HUES48 (cell line): ENCODE results near the gene MSI2.

Source experiments
- H3K27ac ChIP-seq: one replicate; pipeline ENCODE4 v1.7.0; 2013; ENCODE audit warnings: low read depth, low read length, inconsistent platforms
- H3K27me3 ChIP-seq: 2 replicates; pipeline ENCODE4 v1.6.1; 2013; ENCODE audit warnings: mild to moderate bottlenecking, low read length; ENCODE audit not compliant: control insufficient read depth, insufficient read depth
- H3K36me3 ChIP-seq: 2 replicates; pipeline ENCODE4 v1.6.1; 2013; ENCODE audit warnings: low read length; ENCODE audit not compliant: control insufficient read depth, insufficient read depth
- H3K4me1 ChIP-seq: 2 replicates; pipeline ENCODE4 v1.6.1; 2013; ENCODE audit warnings: mild to moderate bottlenecking, low read length; ENCODE audit not compliant: control insufficient read depth, insufficient read depth
- H3K4me3 ChIP-seq: 2 replicates; pipeline ENCODE4 v1.5.1; 2013; ENCODE audit warnings: mild to moderate bottlenecking, low read depth, low read length
- H3K9ac ChIP-seq: 2 replicates; pipeline ENCODE4 v1.6.1; 2013; ENCODE audit warnings: mild to moderate bottlenecking, low read depth, low read length, moderate library complexity
- H3K9me3 ChIP-seq: 2 replicates; pipeline ENCODE4 v1.6.1; 2013; ENCODE audit warnings: low read length; ENCODE audit not compliant: control insufficient read depth, insufficient read depth

MSI2 gene

GRCh38 chr17:57623620-57624019, 367.3 kb downstream of the MSI2 start:
- Histone ChIP-seq H3K4me3 (no peak overlapping the region), H3K27me3 (no peaks in the 10 kb centered on the region), H3K9me3 (no peaks in the 10 kb centered on the region), H3K9ac (no peak overlapping the region), H3K27ac (no peak overlapping the region), H3K4me1 (no peaks in the 10 kb centered on the region), H3K36me3 (peaks cover 10% of the 10 kb centered on the region)

GRCh38 chr17:57624386-57624785, 368.1 kb downstream of the MSI2 start:
- Histone ChIP-seq H3K4me1 (no peaks in the 10 kb centered on the region), H3K27ac (no peak overlapping the region), H3K27me3 (no peaks in the 10 kb centered on the region), H3K4me3 (no peak overlapping the region), H3K9me3 (no peaks in the 10 kb centered on the region), H3K9ac (no peak overlapping the region), H3K36me3 (peaks cover 10% of the 10 kb centered on the region)

GRCh38 chr17:57625511-57625910, 369.2 kb downstream of the MSI2 start:
- no peak overlapping the region for H3K9ac ChIP-seq
- peaks cover 8% of the 10 kb centered on the region for H3K36me3 ChIP-seq
- no peaks in the 10 kb centered on the region for H3K9me3 ChIP-seq
- H3K4me1 ChIP-seq: no peaks in the 10 kb centered on the region
- H3K4me3 ChIP-seq: no peak overlapping the region
- no peaks in the 10 kb centered on the region for H3K27me3 ChIP-seq
- H3K27ac ChIP-seq: no peak overlapping the region

DNA sequence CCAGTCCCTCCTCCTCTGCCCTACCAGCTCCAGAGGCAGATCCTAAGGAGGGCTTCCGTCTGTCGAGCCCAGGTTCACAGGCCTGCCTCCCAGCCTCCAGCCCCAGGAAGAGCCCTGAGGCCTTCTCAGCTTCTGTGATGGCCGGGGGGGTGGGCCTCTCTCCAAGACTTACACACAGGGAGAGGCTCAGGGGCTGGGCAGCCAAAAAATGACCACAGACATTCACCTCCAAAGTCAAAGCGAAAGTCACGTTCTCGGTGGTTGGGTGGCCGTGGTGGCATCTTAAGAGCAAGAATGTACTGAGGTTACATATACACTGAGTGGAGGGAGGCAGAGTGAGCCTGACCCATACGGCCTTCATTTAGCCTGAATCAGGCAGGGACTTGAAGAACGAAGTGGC, 369.6 kb downstream of the MSI2 start:
- Histone ChIP-seq H3K4me1 (no peaks in the 10 kb centered on the region), H3K36me3 (peaks cover 8% of the 10 kb centered on the region; the same call in 1 of the 2 replicates), H3K27me3 (no peaks in the 10 kb centered on the region), H3K9ac (no peak overlapping the region), H3K9me3 (no peaks in the 10 kb centered on the region), H3K4me3 (no peak overlapping the region), H3K27ac (no peak overlapping the region)

DNA sequence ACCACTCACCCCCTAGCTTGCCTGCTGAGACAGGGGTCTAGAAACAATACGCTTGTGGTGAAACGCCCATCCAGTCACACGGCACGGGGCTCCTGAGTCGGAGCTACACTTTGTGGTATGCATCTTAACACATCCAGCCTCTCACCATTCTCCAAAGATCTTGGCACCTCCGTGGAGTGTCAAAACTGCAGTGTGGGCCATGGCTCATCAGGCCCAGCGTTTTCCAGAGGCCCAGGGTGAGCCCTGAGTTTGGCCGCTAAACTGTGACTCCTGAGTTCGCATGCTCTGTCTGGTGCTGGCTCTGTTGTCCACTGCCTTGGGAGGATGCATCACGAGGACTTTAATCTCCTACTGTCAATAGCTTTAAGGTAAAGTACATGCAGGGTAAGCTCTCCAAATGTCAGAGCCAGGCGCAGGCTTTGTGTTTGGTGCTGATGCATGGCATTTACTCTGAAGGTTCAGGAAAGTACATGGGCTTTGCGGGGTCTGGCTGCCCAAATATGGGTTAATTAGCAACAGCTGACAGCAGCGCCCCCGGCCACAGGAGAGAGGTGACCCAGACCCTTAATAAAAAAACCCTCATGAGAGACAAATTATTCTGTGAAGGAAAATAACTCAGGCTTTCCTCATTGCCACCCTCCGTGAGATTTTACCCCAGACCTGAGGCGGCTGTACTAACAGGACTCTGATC, 370.3 kb downstream of the MSI2 start:
- Histone ChIP-seq H3K4me1 (no peaks in the 10 kb centered on the region), H3K9ac (no peak overlapping the region), H3K9me3 (no peaks in the 10 kb centered on the region), H3K27ac (no peak overlapping the region), H3K27me3 (no peaks in the 10 kb centered on the region), H3K36me3 (peaks cover 12% of the 10 kb centered on the region; the same call in 1 of the 2 replicates), H3K4me3 (no peak overlapping the region)

GRCh38 chr17:57627591-57627990, 371.3 kb downstream of the MSI2 start:
- Histone ChIP-seq H3K27ac (no peak overlapping the region), H3K9ac (no peak overlapping the region), H3K4me1 (no peaks in the 10 kb centered on the region), H3K36me3 (peaks cover 18% of the 10 kb centered on the region), H3K27me3 (no peaks in the 10 kb centered on the region), H3K9me3 (no peaks in the 10 kb centered on the region), H3K4me3 (no peak overlapping the region)

GRCh38 chr17:57628421-57628820, 372.1 kb downstream of the MSI2 start:
- H3K27me3 ChIP-seq: no peaks in the 10 kb centered on the region
- no peaks in the 10 kb centered on the region for H3K9me3 ChIP-seq
- H3K4me3 ChIP-seq: no peak overlapping the region
- H3K27ac ChIP-seq: no peak overlapping the region
- no peaks in the 10 kb centered on the region for H3K4me1 ChIP-seq
- no peak overlapping the region for H3K9ac ChIP-seq
- peaks cover 18% of the 10 kb centered on the region for H3K36me3 ChIP-seq

DNA sequence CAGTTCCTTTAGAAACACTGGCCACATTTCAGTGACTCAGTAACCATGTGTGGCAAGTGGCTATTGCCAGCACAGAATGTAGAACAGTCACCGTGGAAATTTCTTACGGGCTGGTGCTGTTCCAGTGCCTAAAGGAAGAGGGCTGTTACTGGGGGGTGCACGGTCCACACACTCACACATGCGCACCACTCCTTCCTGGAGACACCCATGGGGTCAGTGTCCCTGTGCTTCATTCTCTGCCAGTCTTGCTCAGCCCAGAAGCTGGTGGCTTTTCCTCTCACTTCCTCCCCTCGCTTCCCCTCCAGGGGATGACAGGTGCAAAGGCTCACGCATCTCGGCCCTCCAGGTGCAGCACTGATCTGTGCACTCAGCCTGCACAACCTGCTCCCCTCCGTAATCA, 373.1 kb downstream of the MSI2 start:
- Histone ChIP-seq H3K27me3 (no peaks in the 10 kb centered on the region), H3K36me3 (peaks cover 18% of the 10 kb centered on the region), H3K27ac (no peak overlapping the region), H3K4me3 (no peak overlapping the region), H3K9ac (no peak overlapping the region), H3K4me1 (no peaks in the 10 kb centered on the region), H3K9me3 (no peaks in the 10 kb centered on the region)

GRCh38 chr17:57629886-57630285, 373.6 kb downstream of the MSI2 start:
- Histone ChIP-seq H3K36me3 (peaks cover 18% of the 10 kb centered on the region), H3K27ac (no peak overlapping the region), H3K27me3 (no peaks in the 10 kb centered on the region), H3K4me3 (no peak overlapping the region), H3K9me3 (no peaks in the 10 kb centered on the region), H3K9ac (no peak overlapping the region), H3K4me1 (no peaks in the 10 kb centered on the region)

GRCh38 chr17:57630736-57631135, 374.4 kb downstream of the MSI2 start:
- H3K4me1 ChIP-seq: no peaks in the 10 kb centered on the region
- no peaks in the 10 kb centered on the region for H3K9me3 ChIP-seq
- H3K27ac ChIP-seq: no peak overlapping the region
- H3K9ac ChIP-seq: no peak overlapping the region
- peaks cover 18% of the 10 kb centered on the region for H3K36me3 ChIP-seq
- H3K4me3 ChIP-seq: no peak overlapping the region
- H3K27me3 ChIP-seq: no peaks in the 10 kb centered on the region

GRCh38 chr17:57631871-57632270, 375.5 kb downstream of the MSI2 start:
- Histone ChIP-seq H3K4me3 (no peak overlapping the region), H3K4me1 (peaks cover 6% of the 10 kb centered on the region; the same call in 1 of the 2 replicates), H3K36me3 (peaks cover 18% of the 10 kb centered on the region), H3K9me3 (no peaks in the 10 kb centered on the region), H3K27ac (no peak overlapping the region), H3K9ac (no peak overlapping the region), H3K27me3 (no peaks in the 10 kb centered on the region)
